ENCODE data around the gene TEDDM1. TPM values are rescaled to one million over a fixed set of nuclear protein-coding genes. Genes with fewer than 3 reads are reported as not detected.

The TEDDM1 gene
- total RNA-seq, 1 donor from 2014 or later, result not detected

GRCh38 chr1:182395906-182396305 lies 4.6 kb downstream of the TEDDM1 start:
- peaks cover 24% of the 10 kb centered on the region for H3K4me1 Mint-ChIP-seq (ENCODE audit: unreplicated experiment)
- H3K9me3 Mint-ChIP-seq (ENCODE audit: unreplicated experiment), result no peaks in the 10 kb centered on the region
- H3K36me3 Mint-ChIP-seq (ENCODE audit: unreplicated experiment), result no peaks in the 10 kb centered on the region
- no peak for DNase-seq (ENCODE audit: extremely low spot score, unreplicated experiment)
- no peak overlapping the region for H3K4me3 Mint-ChIP-seq (ENCODE audit: unreplicated experiment)
- TF ChIP-seq CTCF (IDR thresholded peaks at IDR 0.05), result no peak
- H3K27ac Mint-ChIP-seq (ENCODE audit: unreplicated experiment), result no peak overlapping the region
- peaks cover 2% of the 10 kb centered on the region for H3K27me3 Mint-ChIP-seq (ENCODE audit: unreplicated experiment)

GRCh38 chr1:182394055-182394775 lies 6.3 kb downstream of the TEDDM1 start:
- Mint-ChIP-seq H3K36me3 (ENCODE audit: unreplicated experiment) (peaks cover 8% of the 10 kb centered on the region), H3K4me3 (ENCODE audit: unreplicated experiment) (no peak overlapping the region), H3K9me3 (ENCODE audit: unreplicated experiment) (no peaks in the 10 kb centered on the region), H3K27me3 (ENCODE audit: unreplicated experiment) (no peaks in the 10 kb centered on the region), H3K4me1 (ENCODE audit: unreplicated experiment) (peaks cover 29% of the 10 kb centered on the region), H3K27ac (ENCODE audit: unreplicated experiment) (no peak overlapping the region)
- no peak for DNase-seq (ENCODE audit: extremely low spot score, unreplicated experiment)
- no peak for TF ChIP-seq CTCF (IDR thresholded peaks at IDR 0.05)

DNA sequence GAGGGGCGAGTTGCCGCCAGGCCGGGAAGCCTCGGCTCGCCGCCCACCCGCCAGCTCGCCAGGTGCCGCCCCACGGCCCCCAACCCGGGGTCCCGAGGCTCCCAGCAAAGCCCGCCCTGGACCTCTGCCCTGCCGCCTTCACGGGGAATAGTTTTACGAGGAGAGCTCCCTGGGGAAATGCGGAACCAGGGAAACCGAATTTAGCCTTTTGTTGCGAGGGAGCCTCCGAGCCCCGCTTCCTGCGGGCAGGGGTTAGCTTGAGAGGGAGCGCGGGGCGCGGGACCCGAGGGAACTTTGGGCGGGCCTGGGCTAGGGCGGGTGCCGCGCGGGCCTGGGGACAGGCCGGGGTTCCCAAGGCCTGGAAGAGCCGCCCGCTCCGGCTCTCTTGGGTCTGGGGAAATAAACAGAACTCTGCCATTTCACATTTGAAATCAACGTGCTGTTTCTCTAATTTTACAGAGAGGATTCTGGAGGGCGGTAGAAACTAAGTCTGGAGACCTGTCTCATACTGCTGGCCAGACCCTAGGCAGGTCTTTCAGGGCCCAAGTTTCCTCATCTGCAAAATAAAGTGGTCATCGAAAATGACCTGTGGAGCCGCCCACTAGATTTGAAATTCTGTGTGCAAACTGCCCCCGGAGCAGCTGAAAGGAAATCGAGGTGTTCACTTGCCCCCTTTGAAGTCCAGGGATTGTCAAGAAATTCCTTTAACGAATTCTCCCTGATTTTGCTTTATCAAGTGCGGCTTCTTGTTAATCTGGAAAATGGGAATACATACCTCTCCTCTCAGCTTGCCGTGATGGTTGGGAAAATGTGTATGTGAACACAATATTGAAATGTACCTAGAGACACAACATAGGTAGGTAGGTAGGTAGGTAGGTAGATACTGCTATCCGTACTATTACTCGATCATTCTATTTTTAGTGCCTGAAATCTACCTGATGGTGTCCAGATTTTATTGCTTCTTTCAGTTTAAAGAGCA lies 8.1 kb downstream of the TEDDM1 start:
- H3K27ac Mint-ChIP-seq (ENCODE audit: unreplicated experiment), result peak overlapping the region; percentile 97
- H3K4me3 Mint-ChIP-seq (ENCODE audit: unreplicated experiment), result peak overlapping the region; percentile 96
- no peaks in the 10 kb centered on the region for H3K9me3 Mint-ChIP-seq (ENCODE audit: unreplicated experiment)
- peaks cover 39% of the 10 kb centered on the region for H3K4me1 Mint-ChIP-seq (ENCODE audit: unreplicated experiment)
- peaks cover 24% of the 10 kb centered on the region for H3K36me3 Mint-ChIP-seq (ENCODE audit: unreplicated experiment)
- TF ChIP-seq CTCF (IDR thresholded peaks at IDR 0.05), result no peak
- no peaks in the 10 kb centered on the region for H3K27me3 Mint-ChIP-seq (ENCODE audit: unreplicated experiment)
- DNase-seq (ENCODE audit: extremely low spot score, unreplicated experiment), result peak; percentile 83

DNA sequence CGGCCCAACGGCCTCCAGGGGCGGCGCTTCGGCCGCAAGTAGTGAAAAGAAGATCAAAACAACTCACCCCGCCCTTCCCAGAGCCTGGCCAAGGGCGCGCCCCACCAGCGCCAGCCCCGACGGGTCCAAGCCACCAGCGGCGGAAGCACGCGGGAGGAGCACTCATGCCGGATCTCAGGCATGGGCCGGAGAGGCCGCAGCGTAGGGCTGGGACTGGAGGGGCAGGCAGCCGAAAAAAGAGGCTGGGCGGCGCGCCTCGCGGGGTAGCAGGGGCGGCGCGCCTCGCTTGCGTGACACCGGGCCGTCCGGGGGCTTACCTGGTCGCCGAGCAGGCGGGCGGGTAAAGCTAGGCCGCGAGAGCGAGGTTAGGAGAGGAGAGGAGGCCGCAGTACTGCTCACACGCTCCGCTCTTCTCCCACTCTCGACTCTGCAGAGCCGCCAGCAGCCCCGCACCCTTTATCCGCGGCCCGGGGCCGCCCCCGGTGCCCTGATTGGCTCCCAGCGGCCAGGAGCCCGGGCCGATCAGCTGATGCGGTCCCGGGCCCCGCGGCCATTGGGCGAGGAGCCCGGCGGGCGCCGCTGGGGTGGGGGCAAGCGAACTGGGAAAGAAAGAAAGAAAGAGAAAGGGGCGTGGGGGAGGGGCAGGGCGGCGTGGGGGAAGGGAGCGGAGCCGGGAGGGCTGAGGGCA lies 9.0 kb downstream of the TEDDM1 start, which contains the start of gene GLUL:
GLUL (minus strand) TSS at position 429 of the 688 bp plus-strand sequence. CDS start 3,053 bp downstream, outside the sequence.
- peak within 1 kb of the TSS; percentile 97 for H3K27ac Mint-ChIP-seq (ENCODE audit: unreplicated experiment)
- H3K9me3 Mint-ChIP-seq (ENCODE audit: unreplicated experiment), result no peaks in the 10 kb centered on the region
- peak; percentile 98 for DNase-seq (ENCODE audit: extremely low spot score, unreplicated experiment)
- H3K4me1 Mint-ChIP-seq (ENCODE audit: unreplicated experiment), result peaks cover 31% of the 10 kb centered on the region
- H3K4me3 Mint-ChIP-seq (ENCODE audit: unreplicated experiment), result peak within 1 kb of the TSS; percentile 96
- peak; percentile 3 for TF ChIP-seq CTCF (IDR thresholded peaks at IDR 0.05)
- no peaks in the 10 kb centered on the region for H3K27me3 Mint-ChIP-seq (ENCODE audit: unreplicated experiment)
- H3K36me3 Mint-ChIP-seq (ENCODE audit: unreplicated experiment), result peaks cover 32% of the 10 kb centered on the region

Data from osteocyte (in vitro differentiated cells).